ENCODE measurements around the gene GSK3A.

The GSK3A gene

DNA sequence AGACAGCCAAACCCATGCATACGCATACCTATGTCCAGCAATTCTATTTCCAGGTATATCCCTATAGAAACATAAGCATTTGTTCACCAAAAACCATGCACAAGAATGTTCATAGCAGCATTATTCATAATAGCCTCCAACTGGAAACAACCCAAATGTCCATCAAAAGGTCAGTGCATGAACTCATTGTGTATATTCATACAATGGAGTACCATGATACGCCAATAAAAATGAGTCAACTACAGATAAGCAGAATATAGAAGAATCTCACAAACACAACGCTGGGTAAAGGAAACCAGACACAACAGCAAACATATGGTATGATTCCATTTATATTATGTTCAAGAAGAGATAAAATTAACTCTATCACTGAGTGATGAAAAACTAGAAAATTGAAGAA, 48.7 kb downstream of the GSK3A start:
- no peak overlapping the region for H3K27ac ChIP-seq
- H3K4me3 ChIP-seq: no peak overlapping the region

DNA sequence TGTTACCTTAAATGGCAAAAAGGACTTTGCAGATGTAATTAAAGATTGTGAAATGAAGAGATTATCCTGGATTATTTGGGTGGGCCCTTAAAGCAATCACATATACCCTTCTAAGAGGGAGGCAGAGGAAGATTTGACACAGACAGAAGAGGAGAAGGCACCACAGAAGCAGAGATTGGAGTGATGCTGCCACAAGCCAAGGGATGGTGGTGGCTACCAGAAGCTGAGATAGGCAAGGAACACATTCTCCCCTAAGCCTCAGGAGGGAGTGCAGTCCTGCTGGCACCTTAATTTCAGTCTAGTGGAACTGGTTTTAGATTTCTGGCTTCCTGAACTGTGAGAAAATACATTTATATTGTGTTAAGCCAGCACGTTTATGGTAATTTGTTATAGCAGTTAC, 49.1 kb downstream of the GSK3A start:
- H3K4me3 ChIP-seq: no peak overlapping the region
- no peak overlapping the region for H3K27ac ChIP-seq

DNA sequence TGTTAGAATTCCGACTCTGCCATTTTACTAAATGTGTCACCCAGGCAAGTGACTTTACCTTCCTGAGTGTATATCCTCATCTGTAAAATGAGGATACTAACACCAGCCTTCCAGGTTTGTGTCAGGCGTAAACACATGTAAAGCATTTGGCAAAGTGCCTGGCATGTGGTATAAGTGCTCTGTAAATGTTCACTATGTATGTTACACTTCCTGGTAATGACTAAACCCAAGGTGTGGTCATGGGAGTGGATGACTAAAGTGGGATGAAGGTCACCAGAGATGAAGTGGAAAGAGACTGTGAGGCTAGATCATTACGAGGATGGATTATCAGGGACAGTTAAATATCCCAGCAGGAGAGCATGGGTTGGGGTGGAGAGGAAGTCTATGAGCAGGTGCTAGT, 50.5 kb downstream of the GSK3A start:
- Histone ChIP-seq H3K4me3 (no peak overlapping the region), H3K27ac (peak overlapping the region in 6 of 21 experiments; percentile 4 to 60 (median 28))

DNA sequence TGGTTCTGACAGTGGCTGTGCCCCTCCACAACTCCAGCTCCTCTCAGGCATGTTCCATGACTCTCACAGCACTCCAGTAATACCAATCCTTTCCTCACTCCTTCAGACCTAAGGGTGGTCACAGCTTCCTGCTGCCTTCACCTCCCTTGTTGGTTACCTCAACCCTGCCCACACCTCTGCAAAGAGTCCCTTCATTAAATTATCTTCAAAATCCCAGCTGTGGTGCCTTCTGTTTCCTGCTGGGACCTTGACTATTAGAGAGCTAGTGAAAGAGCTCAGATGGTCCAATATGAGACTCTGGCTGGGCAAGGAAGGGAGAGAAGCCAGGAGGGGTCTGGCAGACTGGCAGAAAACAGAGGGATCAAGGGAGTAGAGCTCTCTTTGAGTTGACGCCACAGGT, 51.1 kb downstream of the GSK3A start:
- H3K27ac ChIP-seq: peak overlapping the region in 6 of 21 experiments; percentile 13 to 60 (median 32)
- H3K4me3 ChIP-seq: no peak overlapping the region

DNA sequence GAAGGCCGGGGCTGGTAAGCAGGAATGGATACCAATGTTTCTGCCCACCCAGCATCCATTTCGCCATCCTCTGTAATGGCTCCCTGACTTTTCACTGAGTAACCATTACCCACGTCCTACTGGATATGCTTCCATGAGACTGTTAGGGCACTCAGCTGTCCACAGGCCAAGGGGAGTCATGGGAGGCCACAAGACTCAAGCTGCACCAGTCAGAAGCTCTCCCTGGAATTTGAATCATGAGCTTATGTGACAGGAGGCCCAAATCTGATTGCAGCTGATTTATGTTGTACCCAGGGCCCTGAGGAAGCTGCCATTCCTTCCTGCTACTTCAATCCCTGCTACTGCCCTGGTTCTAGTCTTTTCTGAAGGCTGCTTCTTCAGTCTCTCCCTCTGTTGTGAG, 53.3 kb downstream of the GSK3A start:
- H3K4me3 ChIP-seq: no peak overlapping the region
- H3K27ac ChIP-seq: no peak overlapping the region

DNA sequence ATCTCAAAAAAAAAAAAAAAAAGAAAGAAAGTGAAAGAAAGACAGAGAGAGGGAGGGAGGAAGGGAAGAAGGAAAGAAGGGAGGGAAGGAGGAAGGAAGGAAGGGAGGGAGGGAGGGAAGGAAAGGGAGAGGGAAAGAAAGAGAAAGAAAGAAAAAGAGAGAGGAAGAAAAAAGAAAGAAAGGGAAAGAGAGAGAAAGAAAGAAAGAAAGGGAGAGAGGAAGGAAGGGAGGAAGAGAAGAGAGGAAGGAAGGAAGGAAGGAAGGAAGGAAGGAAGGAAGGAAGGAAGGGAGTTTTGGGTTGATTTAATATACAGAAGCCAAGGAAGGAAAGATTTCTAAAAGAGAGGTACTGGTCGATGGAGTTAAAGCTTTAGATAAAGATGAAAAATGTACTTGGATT, 53.7 kb downstream of the GSK3A start:
- Histone ChIP-seq H3K27ac (no peak overlapping the region), H3K4me3 (no peak overlapping the region)

DNA sequence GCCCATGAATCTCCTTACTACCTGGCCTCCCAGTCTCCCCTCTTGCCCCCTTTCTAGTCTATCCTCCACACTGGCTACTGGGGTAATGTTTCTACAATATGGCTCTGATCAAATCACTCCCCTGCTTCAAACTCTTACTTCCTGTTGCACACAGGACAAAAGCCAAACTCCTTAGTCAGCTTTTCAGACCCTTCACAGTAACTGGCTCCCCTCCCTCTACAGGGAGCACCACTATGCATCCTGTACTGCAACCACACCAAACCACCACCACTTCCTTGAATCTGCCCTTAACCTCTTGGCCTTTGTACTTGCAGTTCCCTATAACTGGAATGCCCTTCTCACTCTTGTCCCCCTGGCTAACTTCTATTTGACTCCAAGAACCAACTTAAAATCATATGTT, 57.1 kb downstream of the GSK3A start:
- no peak overlapping the region for H3K4me3 ChIP-seq
- peak overlapping the region in 6 of 21 experiments; percentile 0 to 62 (median 22) for H3K27ac ChIP-seq

DNA sequence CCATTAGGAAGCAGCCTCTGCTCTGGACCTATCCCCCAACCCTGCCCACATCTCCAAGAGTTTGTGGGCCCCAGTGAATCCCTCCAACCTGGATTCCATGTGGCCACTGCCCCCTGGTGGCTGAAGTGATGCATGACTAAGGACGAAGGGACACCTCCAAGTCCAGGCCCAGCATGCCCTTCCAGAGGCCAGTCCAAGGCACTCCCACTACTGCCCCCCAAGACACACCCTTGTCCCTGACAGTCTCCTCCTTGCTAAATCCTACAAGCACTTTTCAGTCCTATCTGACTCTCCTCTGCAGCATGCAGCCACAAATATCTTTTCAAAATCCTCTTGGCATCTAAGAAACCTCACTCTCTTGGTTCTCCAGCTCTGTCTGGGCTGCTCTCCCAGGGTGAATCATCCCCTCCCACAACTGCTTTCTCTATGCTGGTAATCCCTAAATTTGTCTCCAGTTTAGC, 58.0 kb downstream of the GSK3A start:
- peak overlapping the region in 6 of 21 experiments; percentile 0 to 62 (median 32) for H3K27ac ChIP-seq
- no peak overlapping the region for H3K4me3 ChIP-seq

All from skin epidermis (tissue), 12 donors.